Measurements from ENCODE around the gene CLBA1.

CLBA1 gene

DNA sequence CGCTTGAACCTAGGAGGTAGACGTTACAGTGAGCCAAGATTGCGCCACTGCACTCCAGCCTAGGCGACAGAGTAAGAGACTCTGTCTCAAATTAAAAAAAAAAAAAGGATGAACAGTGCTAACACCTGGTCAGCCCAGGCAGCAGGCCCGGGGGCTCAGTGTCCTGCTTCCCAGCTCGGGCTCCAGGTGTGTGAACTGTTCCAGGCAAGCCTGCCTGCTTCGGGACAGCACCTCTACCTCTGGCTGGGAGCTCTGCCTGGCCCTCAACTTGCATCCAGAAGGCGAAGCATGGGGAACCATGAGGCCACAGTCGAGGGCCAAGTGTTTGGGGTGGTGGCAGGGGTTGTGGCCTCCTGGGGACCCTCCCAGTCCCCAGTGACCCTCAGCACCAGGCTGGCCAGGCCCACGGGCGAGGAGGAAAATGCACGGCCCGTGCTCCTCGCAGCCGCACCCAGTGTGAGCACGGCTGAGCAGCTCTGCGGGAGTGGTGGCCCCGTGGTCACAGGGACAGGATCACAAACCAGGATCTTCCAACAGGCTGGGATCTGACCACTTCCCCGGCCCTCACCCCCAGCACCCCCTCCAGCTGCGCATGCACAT lies 19.8 kb downstream of the CLBA1 start:
- DNase-seq (ENCODE audit: low spot score), result no peak

DNA sequence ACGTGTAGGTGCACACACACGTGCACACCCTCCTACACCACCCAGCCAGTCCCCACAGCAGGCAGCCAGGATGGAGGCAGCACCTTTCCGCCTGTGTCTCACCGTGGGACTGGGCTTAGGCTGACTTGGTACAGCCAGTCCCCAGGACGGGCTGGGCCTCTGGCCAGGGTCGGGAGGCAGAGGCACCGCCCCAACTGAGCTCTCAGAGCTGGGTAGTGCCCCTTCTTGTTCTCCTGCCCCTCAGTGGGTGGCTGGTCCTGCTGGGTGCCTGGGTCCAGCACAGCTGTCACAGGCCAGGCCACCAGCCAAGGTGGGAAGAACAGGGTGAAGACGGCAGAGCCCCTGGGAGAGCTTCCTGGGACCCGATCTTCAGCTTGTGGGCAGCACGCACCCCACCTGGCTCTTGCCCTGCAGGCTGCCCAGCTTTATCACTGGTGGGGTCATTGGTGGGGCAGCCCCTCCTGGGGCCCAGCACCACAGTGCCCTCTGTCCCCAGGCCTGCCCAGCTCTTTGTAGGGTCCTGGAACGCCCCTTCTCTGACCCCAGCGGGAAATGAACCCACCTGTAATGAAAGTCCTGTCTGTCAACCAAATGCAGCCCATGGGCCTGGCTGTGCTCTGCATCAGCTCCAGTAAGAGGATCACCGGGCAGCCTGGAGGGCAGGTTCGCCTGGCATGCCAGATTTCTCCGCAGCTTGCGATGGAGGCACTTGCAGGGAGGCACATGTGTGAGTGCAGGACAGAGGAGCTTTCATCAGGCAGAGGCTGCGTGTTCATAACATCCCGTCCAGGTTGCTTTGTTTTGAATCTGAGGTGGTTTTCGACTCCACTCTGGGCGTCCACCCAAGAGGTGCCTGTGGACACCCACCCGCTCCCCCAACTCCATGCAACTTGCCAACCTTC lies 20.6 kb downstream of the CLBA1 start:
- DNase-seq (ENCODE audit: low spot score), result no peak

DNA sequence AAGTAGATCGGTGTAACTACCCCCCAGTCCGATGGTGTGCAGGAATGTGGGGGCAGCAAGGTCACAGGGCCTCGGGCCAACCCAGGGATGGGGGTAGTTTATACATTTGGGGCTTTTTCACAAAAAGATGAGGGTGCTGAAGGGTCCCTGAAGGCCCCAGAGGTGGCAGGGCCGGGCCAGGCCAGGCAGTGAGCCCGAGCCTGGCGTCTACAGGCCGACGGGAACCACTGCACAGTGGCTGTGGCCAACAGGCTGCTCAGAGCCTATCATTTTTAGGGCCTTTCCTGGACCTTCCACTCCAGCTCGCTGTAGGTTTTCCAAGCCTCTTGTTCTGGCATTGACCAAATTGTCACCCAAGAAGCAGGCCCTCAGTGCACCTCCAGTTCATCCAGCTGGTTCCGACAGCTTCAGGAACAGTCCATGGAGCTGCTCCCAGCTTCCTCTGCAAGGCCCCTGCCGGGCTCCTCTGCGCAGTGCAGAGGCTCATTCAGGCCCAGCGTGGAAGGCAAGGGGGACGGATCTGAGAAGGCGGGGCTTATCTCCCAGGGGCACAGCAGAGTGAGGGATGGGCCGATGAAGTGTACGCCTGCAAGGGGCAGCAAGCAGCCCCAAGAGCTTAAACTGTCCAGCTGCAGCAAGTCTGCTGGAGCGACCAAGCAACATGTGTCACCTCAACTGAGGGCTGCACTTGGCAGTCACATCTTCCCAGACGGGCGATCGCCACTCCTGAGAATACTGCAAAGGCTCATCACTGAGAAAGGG lies 21.4 kb downstream of the CLBA1 start:
- DNase-seq (ENCODE audit: low spot score), result no peak

DNA sequence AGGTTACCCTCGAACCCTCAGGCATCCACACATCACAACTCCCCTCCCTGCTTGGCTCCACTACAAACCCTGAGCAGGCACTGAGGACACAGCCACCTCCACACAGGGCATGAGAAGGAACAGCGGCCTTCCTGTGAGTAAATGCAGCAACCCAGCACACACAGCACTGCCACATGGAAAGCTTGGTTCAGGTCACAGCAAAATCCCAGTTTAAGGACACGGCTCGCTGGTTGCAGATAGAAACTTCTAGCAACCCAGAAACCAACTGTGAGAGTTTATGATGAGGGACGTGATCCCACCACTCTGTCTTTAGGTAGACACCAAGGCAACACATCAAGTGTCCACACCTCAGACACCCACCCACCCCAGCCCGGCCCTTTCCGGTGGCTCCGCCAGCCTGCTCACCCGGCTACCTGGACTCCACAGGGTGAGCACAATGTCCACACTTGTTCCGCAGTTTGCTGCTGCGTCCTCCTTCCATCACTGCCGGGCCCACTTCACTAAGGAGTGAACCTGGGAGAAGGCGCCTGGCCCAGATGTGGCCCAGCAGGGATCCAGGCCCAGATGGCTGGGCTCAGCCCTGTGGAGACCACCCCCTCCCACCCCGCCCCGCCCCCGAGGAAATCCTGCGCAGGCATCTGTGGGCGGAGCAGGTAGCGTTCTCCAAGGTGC lies 22.1 kb downstream of the CLBA1 start:
- no peak for DNase-seq (ENCODE audit: low spot score)

DNA sequence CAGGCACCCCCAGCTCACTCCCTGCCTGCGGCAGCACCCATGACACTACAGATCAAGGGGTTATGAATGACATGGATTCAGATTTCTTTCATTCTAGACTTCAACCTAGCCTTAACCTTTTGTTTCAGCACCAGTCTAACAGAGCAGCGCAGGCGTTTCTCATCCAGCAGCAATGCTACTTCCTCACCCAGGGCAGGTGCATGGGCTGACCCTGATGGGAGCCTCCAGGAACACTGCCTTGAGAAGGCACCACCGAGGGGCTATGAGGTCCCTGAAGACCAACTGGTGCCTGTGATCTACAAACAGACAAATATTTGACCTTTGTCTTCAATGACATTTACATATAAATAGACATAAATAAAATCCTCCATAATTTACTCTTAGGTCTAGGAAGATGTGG lies 24.5 kb downstream of the CLBA1 start:
- DNase-seq (ENCODE audit: low spot score), result no peak

DNA sequence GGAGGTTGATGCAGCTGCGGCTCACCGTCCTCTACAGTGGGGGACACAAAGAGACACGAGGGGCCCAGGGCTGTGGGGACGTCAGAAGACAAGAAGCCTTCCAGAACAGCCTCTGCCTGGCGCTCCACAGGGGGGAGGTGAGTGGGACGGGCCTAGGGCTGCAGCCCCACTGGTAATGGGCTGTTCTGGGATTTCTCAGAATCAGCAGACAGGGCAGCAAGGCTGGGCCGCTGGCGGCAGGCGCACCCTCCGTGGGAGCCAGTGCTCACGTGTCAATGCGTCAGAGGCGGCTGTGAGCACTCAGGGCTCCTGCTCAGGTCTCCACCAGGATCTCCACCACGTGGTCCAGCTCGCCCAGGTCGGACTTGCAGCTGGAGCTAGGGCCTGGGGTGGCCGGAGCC lies 25.3 kb downstream of the CLBA1 start:
- no peak for DNase-seq (ENCODE audit: low spot score)

DNA sequence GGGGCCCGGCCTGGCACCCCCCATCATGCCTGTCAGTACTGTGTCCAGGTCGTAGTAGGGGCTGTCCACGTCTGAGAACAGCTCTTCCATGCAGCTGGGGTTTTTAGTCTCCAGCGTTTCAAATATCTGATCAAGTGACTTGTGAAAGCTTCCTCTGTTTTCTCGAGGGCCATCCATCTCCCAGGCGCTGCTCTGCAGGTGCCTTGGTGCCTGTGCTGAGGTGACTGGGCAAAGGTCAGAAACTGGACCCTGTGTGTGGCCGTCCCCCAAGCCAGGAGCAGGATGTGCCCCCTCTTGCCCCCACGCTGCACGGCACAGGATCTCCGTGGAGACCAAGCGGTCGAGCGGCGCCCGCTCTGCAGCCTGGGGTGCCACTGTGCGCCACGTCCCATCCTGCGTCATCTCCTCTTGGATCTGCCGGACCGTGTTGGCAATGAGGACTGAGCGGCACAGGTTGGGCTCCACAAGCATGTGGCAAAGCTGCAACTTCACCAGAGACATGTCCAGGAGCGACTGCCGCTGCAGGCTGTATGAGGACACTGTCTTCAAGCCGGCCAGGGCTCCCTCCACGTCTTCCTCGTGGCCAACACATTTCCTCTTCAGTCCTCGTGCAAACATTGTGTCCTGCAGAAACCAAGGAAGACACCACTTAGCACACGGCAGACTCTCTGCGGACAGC lies 25.9 kb downstream of the CLBA1 start:
- DNase-seq (ENCODE audit: low spot score), result peak; percentile 24

DNA sequence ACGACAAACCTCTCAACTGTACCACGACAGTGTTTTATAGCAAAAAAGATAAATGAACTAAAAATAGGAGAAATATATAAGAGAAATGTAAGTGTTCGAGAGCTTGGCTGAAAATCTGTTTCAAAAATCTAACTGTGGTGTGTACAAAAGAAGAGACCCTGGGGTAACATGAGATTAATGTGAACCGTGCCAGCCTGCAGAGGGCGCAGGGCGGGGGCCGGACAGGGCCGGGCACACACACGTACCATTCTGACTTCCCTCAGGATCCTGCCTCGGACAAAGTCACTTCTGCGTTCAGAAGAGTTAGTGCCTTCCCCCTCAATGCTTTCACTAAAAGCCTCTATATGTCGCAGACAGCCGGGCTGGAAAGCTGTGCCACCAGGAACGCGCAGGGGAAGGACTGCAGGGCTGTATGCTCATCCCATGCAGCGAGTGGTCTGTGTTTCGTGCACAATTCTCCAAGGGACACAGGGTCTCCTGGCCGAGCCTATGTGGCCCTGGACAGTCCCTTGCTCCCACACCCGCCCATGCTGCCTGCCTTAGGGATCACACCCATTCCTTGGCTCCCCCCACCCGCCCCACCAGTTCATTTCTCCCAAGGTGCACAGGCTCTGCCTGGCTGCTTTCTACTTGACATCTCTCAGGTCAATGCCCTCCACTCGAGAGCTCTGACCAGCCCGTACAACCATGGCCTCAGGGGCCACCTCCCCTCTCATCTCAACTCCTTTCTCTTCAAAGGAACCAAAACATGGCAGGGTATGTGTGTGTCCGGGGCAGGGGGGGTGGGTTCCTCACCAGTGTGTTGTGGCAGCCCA lies 26.8 kb downstream of the CLBA1 start:
- peak; percentile 46 for DNase-seq (ENCODE audit: low spot score)

DNA sequence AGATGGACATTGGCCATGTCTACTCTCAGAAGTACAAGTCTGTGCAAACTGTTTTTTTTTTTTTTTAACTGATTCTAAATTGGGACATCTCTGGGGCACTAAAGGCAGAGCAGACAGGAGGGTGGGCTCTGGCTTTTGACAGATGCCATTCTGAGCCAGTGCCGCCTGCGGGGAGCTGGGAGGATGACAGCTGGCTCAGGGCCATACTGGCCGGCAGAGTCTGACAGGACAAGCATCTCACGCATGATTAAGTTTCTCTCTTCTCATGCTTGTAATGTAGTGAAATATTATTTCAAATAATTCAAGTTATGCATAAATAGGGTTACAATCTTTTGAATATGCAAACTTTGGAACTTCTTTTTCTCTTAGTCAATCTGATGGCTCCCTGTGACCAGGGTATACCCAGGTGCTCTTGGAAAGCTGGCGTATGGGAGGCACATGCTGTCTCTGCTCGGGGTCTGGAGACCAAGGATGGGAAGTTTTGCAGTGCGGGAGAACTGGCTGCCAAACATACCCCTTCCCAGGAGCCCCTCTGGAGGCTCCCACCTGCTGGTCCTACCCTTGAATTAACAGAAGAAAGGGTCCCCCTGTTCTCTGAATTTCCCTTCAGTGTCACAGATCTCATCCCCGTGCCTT lies 27.7 kb downstream of the CLBA1 start:
- peak; percentile 39 for DNase-seq (ENCODE audit: low spot score)

DNA sequence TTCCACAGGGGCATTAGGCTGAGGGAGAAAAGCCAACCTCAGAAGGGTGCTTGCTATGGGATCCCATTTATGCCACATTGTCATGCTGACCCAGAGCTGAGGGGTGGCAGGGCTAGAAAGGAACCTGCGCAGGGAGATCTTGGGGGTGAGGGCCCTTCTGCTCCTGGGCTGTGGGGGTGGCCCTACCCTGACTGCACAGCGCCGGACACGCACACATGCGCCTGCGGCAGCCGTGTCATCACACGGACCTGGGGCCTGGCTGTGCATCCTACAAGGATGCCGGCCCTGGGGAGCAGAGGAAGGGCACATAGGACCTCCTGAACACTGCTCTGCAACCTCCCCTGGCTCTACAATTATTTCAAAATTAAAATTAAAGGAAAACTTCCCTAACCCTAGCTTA lies 28.4 kb downstream of the CLBA1 start:
- DNase-seq (ENCODE audit: low spot score), result no peak

DNA sequence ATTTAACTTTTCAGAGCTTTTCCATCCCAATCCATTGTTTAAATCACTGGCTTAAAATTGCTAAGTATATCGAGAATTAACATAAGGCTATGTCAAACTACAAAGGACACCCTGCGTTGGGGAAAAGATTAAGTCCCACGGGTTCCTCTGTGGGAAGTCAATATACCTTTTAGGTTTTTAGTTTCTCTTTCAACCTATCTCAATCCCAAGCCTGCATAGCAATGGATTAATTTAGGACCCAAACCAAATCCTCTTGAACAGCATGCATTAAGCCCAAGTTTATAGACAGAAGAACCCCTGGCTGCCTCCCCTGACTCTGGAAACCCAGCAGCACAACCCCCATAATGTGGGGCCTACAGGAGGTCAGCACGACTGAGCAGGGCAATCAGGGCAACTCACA lies 29.0 kb downstream of the CLBA1 start:
- no peak for DNase-seq (ENCODE audit: low spot score)

DNA sequence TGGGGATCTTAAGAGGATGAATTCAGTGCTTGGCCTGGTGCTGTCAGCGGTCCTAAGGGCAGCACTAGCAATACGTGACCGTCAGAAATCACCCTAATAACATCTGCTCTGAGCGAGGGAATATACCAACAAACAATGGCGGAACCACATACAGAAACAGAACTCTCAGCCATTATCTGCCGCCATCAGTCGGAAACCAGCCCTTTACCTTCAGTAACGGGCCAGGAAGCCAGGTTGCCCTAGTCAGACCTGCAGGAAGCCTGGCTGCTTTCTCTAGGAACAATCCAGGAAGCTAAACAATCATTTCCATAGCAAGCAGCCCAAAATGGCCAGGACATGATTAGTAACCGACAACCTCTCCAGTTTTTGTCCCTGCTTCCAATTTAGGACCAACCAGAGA lies 29.7 kb downstream of the CLBA1 start:
- no peak for DNase-seq (ENCODE audit: low spot score)

DNA sequence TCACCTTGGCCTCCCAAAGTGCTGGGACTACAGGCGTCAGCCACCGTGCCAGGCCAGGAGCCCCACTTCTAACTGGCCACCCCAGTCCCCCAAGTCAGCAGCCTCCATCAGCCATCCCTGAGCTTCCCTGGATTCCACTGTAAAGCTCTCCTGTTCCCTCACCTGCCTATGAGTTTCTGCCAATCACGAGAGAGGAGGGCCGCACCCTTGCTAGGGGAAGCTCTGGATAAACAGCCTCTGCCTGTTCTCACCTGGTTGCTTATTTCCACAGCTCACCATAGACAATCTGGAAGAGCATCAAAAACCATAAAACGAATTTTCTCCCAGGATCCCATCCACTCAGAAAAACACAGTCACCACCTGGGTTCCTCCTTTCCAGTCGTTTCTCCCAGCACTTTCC lies 30.3 kb downstream of the CLBA1 start:
- no peak for DNase-seq (ENCODE audit: low spot score)

DNA sequence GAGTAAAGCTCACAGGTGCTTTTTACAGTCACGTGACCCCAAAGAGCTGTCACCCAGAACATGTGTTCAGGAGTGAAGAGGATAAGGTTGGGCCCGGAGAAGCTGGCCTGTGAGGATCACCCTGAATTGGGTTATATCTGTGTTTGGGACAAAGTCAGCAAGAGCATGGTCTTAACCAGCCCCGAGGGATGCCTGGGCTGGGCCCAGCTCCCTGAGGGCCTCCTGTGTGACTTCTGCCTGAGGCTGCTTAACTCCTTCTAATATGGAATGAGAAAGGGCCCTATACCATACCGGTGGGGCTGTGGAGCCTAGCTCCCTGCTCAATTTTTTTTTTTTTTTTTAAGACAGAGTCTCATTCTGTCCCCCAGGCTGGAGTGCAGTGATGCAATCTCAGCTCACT lies 32.8 kb downstream of the CLBA1 start:
- no peak for DNase-seq (ENCODE audit: low spot score)

DNA sequence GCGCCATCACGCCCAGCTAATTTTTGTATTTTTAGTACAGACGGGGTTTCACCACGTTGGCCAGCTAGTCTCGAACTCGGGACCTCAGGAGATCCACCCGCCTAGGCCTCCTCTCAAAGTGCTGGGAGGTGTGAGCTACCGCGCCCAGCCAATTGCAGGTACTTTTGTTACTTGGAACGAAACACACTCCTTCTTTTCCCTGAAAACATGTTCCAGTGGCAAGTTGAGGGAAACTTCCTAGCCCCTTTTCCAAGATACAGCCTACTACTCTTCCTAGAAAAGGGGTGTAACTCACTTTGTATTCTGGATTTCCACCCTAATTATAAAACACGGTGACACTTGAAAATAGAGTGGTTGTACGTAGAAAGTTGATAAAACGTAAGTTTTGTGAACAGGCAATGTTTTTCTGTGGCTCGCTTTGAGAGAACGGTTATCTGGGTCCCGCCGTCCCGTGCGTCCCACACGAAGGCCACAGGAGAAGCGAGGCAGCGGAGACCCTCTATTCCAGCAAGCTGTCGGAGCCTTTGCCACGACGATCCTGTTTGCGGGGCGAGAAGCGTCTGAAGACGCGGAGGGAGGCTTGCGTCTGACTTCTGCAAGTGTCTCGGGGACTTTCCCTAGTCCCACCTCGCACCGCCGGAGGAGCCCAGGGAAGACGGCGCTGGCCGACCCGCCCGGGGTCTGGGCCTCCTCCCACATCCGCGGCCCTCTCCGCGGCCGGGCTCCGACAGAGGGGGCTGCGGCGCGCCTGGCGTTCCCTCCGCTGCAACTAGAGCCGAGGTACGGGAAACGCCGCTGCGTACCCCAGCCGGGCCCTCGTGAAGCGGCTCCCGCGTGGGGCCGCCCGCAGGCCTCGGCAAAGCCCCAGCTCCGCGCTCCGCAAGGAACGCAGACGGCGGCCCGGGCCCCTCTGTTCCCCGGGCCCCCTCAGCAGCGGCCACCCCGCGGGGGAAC lies 34.5 kb downstream of the CLBA1 start:
- no peak for DNase-seq (ENCODE audit: low spot score)

DNA sequence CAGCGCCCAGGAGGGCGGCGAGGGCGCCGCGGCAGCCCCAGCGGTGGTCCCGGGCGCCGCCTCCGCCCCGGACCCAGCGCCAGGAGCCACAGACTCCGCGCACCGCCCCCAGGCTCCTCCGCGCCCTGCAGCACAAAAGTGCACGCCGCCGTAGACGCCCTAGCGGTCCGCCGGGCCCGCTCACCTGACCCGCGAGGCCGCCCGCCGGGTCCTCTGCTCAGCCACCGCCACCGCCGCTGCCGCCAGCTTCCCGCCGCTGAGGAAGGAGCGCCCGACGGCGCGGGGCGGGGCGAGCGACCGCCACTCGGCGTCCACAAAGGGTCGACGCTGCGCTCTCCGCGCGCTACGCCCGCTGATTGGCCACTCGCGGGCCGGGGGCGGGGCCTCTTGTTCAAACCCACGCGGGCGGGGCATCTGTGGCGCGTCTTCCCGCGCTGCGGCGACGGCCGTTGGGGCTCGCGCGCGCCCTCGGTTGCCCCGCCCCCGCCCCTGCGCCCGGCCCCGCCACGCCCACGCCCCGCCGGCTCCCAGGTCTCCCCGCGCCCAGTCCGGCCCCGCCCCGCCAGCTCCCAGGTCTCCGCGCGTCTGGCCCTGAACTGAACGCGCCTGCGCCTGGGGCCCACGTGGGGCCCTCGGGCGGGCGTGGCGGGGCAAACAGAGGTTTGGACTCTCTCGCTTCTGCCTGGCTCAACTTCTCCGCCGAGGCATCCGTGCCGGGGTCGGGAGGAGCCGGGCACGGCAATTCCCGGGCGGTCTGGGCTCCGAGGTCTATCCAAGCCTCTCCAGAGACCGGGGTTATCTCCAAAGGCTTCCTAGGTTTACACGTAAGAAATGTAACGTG lies 35.4 kb downstream of the CLBA1 start, which contains the start of gene CDCA4:
TSS of gene CDCA4 (minus strand) at position 269 of the 841 bp plus-strand sequence. CDS start 9,154 bp downstream, outside the sequence.
- DNase-seq (ENCODE audit: low spot score), result peak; percentile 96

DNA sequence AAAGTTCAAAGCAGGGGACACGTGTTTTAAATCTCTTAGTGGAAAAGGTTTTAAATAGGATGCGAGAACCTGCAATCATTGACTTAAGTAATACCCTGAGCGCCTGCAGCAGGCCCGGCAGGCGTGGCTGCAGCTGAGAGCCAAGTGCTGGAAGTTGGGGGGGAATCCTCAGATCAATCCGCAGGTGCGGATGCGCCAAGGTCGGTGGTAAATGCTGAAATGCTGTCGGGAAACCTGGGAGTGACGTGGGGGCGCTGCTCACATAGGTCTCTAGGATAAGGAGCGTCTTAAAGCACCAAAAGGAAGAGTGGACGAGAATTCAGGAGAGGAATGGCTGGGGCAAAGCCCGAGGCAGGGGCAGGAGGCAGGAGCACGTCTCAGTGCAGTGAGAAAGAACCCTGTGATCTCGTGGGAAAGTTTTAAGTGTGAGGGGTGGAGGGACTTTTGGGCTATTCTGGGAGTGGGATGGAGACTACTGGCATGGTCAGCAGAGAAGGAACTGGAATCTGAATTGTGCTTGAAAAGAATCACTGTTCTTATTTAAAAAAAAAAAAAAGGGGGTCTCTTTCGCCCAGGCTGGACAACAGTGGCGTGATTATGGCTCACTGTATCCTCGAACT lies 36.2 kb downstream of the CLBA1 start:
- peak; percentile 52 for DNase-seq (ENCODE audit: low spot score)

DNA sequence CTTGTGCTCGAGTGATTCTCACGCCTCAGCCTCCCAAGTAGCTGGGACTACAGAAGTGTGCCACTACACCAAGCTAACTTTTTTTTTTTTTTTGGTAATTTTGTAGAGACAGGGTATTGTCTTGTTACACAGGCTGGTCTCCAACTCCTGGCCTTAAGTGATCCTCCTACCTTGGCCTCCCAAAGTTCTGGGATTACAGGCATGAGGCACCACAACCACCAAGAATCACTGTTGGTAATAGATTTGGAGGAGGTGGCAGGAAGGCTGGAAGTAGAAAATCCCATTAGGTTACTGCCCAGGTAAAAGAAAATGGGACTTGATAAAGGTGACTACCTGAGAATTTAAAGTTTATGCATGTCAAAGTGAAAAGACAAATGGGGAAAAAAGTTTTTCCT lies 36.7 kb downstream of the CLBA1 start:
- DNase-seq (ENCODE audit: low spot score), result no peak
